Tibial nerve (tissue), 3 donors: ENCODE measurements around the gene APOH.

Experiments used
- CTCF ChIP-seq, 5 experiments: fragments of 200-600 bp in 3 of 5; fragments of 450-650 bp in 2 of 5; sonication (generic) in 3 of 5; IDR thresholded peaks; one replicate each; pipeline ENCODE4 v1.5.1; 2016 to 2019; ENCODE audit warnings: antibody characterized with exemption in 5 of 5, mild to moderate bottlenecking in 3 of 5, moderate library complexity in 2 of 5
- POLR2A ChIP-seq, 2 donors: fragments of 450-650 bp; IDR thresholded peaks; one replicate each; pipeline ENCODE4 v1.6.1; 2017; ENCODE audit warnings: antibody characterized with exemption in 2 of 2, mild to moderate bottlenecking in 2 of 2, moderate library complexity in 2 of 2

GRCh38 chr17:66210208-66210574 is 19.0 kb downstream of the APOH start:
- TF ChIP-seq POLR2A (IDR thresholded peaks at IDR 0.05) (no peak), CTCF (IDR thresholded peaks at IDR 0.05) (no peak)
